Thoracic aorta (tissue), 2 donors: ENCODE results near the gene IVL. TPM values are rescaled to one million over a fixed set of nuclear protein-coding genes. Genes with fewer than 3 reads are reported as not detected.

Experiments used
- ATAC-seq: fragments of 150-250 bp; one replicate; pipeline ENCODE4 v1.8.0; 2017; ENCODE audit warnings: low read depth; ENCODE audit not compliant: insufficient number of reproducible peaks, low FRiP score
- DNase-seq: peaks from one replicate; pipeline ENCODE4 v3.0.0-alpha.2; 2020; ENCODE audit warnings: low spot score
- H3K27ac ChIP-seq, 2 donors: fragments of 200-600 bp; sonication (generic); 1 replicate in 1 of 2; 2 replicates in 1 of 2; pipeline ENCODE4 v1.5.1; 2016; ENCODE audit warnings: mild to moderate bottlenecking in 2 of 2, moderate library complexity in 2 of 2
- H3K27me3 ChIP-seq: fragments of 200-600 bp; sonication (generic); replicated peaks from 2 replicates; pipeline ENCODE4 v1.6.0; 2016; ENCODE audit warnings: mild to moderate bottlenecking; ENCODE audit not compliant: insufficient read depth
- H3K36me3 ChIP-seq: fragments of 200-600 bp; sonication (generic); one replicate; pipeline ENCODE4 v1.5.1; 2016
- H3K4me1 ChIP-seq, 2 donors: fragments of 200-600 bp; sonication (generic); 1 replicate in 1 of 2; 2 replicates in 1 of 2; pipeline versions ENCODE4 v1.5.1 to v1.6.0; 2016; ENCODE audit warnings: low read depth in 2 of 2, mild to moderate bottlenecking in 1 of 2; ENCODE audit not compliant: control insufficient read depth in 1 of 2
- H3K4me3 ChIP-seq: fragments of 200-600 bp; sonication (generic); 2 replicates; pipeline ENCODE4 v1.5.1; 2016; ENCODE audit warnings: mild to moderate bottlenecking
- H3K9me3 ChIP-seq: fragments of 200-600 bp; sonication (generic); 2 replicates; pipeline ENCODE4 v1.5.1; 2016
- CTCF ChIP-seq: fragments of 200-600 bp; sonication (generic); IDR thresholded peaks from one replicate; pipeline ENCODE4 v1.5.1; 2019; ENCODE audit warnings: antibody characterized with exemption
- total RNA-seq, 2 donors: library from RNA; depleted of rRNA; stranded (reverse); fragments of >200 nt; gene quantifications; one replicate each; pipeline versions ENCODE4 v1.1.0 to v1.2.3, GENCODE V29; 2016

IVL gene
- total RNA-seq, 2 donors from 2014 or later, result 0.27 TPM; not detected in 1

- no peak overlapping the region for H3K4me3 ChIP-seq
- H3K9me3 ChIP-seq, result no peaks in the 10 kb centered on the region
- DNase-seq (no peak), ATAC-seq (no peak)
- no peaks in the 10 kb centered on the region for H3K36me3 ChIP-seq
- no peaks in the 10 kb centered on the region for H3K27me3 ChIP-seq
- no peak overlapping the region for H3K27ac ChIP-seq
- H3K4me1 ChIP-seq, result no peaks in the 10 kb centered on the region
- no peak for TF ChIP-seq CTCF
Measured at GRCh38 chr1:152917794-152918193, 9.4 kb downstream of the IVL start.

- Histone ChIP-seq H3K4me3 (no peak overlapping the region), H3K27me3 (no peaks in the 10 kb centered on the region), H3K27ac (no peak overlapping the region), H3K9me3 (no peaks in the 10 kb centered on the region), H3K36me3 (no peaks in the 10 kb centered on the region), H3K4me1 (no peaks in the 10 kb centered on the region)
- ATAC-seq (no peak), DNase-seq (no peak)
- no peak for TF ChIP-seq CTCF
Measured at GRCh38 chr1:152919071-152919470, 10.7 kb downstream of the IVL start.

- Histone ChIP-seq H3K9me3 (no peaks in the 10 kb centered on the region), H3K36me3 (no peaks in the 10 kb centered on the region), H3K27me3 (no peaks in the 10 kb centered on the region), H3K4me1 (no peaks in the 10 kb centered on the region), H3K27ac (no peak overlapping the region), H3K4me3 (no peak overlapping the region)
- TF ChIP-seq CTCF, result no peak
- ATAC-seq (no peak), DNase-seq (no peak)
Measured at GRCh38 chr1:152924191-152924590, 15.8 kb downstream of the IVL start.

GRCh38 chr1:152926091-152926490, 17.7 kb downstream of the IVL start:
- no peaks in the 10 kb centered on the region for H3K4me1 ChIP-seq
- no peak for TF ChIP-seq CTCF
- no peak overlapping the region for H3K27ac ChIP-seq
- H3K27me3 ChIP-seq, result no peaks in the 10 kb centered on the region
- no peaks in the 10 kb centered on the region for H3K36me3 ChIP-seq
- no peak overlapping the region for H3K4me3 ChIP-seq
- DNase-seq (no peak), ATAC-seq (no peak)
- no peaks in the 10 kb centered on the region for H3K9me3 ChIP-seq

GRCh38 chr1:152928671-152929070, 20.3 kb downstream of the IVL start:
- no peak overlapping the region for H3K27ac ChIP-seq
- H3K4me1 ChIP-seq, result no peaks in the 10 kb centered on the region
- H3K9me3 ChIP-seq, result no peaks in the 10 kb centered on the region
- no peaks in the 10 kb centered on the region for H3K36me3 ChIP-seq
- no peak overlapping the region for H3K4me3 ChIP-seq
- ATAC-seq (no peak), DNase-seq (no peak)
- TF ChIP-seq CTCF, result no peak
- H3K27me3 ChIP-seq, result no peaks in the 10 kb centered on the region
